KMS-11 (cell line): ENCODE results near the gene PHACTR1.

Source experiments
- H2AFZ ChIP-seq: fragments of 200-600 bp; sonication (generic); 2 replicates; pipeline ENCODE4 v1.6.1; 2016; ENCODE audit warnings: antibody characterized with exemption, mixed run types, low read depth
- H3K27ac ChIP-seq: fragments of 200-600 bp; sonication (generic); 2 replicates; pipeline ENCODE4 v1.6.1; 2016; ENCODE audit warnings: mild to moderate bottlenecking, mixed run types
- H3K27me3 ChIP-seq: fragments of 200-600 bp; sonication (generic); 2 replicates; pipeline ENCODE4 v1.6.1; 2017; ENCODE audit warnings: mild to moderate bottlenecking, low read depth, mixed run types, moderate library complexity; ENCODE audit not compliant: insufficient read depth
- H3K36me3 ChIP-seq: fragments of 200-600 bp; sonication (generic); 2 replicates; pipeline ENCODE4 v1.6.1; 2017; ENCODE audit warnings: mild to moderate bottlenecking, mixed run types; ENCODE audit not compliant: insufficient read depth
- H3K4me1 ChIP-seq: fragments of 200-600 bp; sonication (generic); 2 replicates; pipeline ENCODE4 v1.6.1; 2016; ENCODE audit warnings: mild to moderate bottlenecking, low read depth, mixed run types; ENCODE audit not compliant: poor library complexity, severe bottlenecking
- H3K4me2 ChIP-seq: fragments of 200-600 bp; sonication (generic); 2 replicates; pipeline ENCODE4 v1.7.0; 2016; ENCODE audit warnings: mild to moderate bottlenecking, mixed run types
- H3K4me3 ChIP-seq: fragments of 200-600 bp; sonication (generic); IDR thresholded peaks from 2 replicates; pipeline ENCODE4 v1.6.1; 2017; ENCODE audit warnings: low read depth, low read length, mixed read lengths; ENCODE audit not compliant: insufficient read depth
- H3K79me2 ChIP-seq: fragments of 200-600 bp; sonication (generic); 2 replicates; pipeline ENCODE4 v1.6.1; 2016; ENCODE audit warnings: low read depth, mixed run types; ENCODE audit not compliant: insufficient read depth
- H3K9ac ChIP-seq: fragments of 200-600 bp; sonication (generic); 2 replicates; pipeline ENCODE4 v1.6.1; 2016; ENCODE audit warnings: mild to moderate bottlenecking, mixed run types
- H4K20me1 ChIP-seq: fragments of 200-600 bp; sonication (generic); 2 replicates; pipeline ENCODE4 v1.6.1; 2016; ENCODE audit warnings: mild to moderate bottlenecking, mixed run types; ENCODE audit not compliant: insufficient read depth
- TF ChIP-seq, protein P1 (sequence below): fragments of 200-600 bp; sonication (generic); conservative IDR thresholded peaks from 2 replicates; pipeline ENCODE4 v1.6.1; 2017; ENCODE audit warnings: low read depth, mild to moderate bottlenecking, antibody characterized with exemption, low read length, moderate library complexity, mixed read lengths

Gene PHACTR1

DNA sequence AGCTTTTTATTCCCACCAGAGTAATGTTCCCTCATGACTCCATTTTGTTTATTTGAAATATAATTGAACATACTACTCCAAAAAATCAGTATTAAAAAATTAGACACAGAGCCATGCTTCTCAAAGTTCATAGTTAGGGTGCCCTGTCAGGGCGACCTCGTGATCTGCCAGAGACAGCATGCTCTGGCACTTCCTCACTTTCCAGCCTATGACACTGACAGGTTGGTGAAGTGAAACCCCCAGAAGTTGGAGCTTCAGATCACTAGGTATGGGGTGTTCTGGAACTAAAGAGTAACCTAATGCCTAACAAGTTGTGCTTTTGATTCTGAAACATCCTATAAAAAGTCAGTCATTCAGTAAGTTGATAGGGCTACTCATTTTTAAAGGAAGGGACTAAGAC lies 518.8 kb downstream of the PHACTR1 start:
- Histone ChIP-seq H3K4me1 (no peaks in the 10 kb centered on the region), H3K4me2 (no peak overlapping the region), H3K9ac (no peak overlapping the region), H3K79me2 (no peaks in the 10 kb centered on the region), H3K36me3 (no peaks in the 10 kb centered on the region), H2AFZ (no peak overlapping the region), H3K27me3 (no peaks in the 10 kb centered on the region), H3K4me3 (no peak overlapping the region), H3K27ac (no peak overlapping the region), H4K20me1 (no peaks in the 10 kb centered on the region)
- TF ChIP-seq, protein P1, sequence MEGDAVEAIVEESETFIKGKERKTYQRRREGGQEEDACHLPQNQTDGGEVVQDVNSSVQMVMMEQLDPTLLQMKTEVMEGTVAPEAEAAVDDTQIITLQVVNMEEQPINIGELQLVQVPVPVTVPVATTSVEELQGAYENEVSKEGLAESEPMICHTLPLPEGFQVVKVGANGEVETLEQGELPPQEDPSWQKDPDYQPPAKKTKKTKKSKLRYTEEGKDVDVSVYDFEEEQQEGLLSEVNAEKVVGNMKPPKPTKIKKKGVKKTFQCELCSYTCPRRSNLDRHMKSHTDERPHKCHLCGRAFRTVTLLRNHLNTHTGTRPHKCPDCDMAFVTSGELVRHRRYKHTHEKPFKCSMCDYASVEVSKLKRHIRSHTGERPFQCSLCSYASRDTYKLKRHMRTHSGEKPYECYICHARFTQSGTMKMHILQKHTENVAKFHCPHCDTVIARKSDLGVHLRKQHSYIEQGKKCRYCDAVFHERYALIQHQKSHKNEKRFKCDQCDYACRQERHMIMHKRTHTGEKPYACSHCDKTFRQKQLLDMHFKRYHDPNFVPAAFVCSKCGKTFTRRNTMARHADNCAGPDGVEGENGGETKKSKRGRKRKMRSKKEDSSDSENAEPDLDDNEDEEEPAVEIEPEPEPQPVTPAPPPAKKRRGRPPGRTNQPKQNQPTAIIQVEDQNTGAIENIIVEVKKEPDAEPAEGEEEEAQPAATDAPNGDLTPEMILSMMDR = no peak

DNA sequence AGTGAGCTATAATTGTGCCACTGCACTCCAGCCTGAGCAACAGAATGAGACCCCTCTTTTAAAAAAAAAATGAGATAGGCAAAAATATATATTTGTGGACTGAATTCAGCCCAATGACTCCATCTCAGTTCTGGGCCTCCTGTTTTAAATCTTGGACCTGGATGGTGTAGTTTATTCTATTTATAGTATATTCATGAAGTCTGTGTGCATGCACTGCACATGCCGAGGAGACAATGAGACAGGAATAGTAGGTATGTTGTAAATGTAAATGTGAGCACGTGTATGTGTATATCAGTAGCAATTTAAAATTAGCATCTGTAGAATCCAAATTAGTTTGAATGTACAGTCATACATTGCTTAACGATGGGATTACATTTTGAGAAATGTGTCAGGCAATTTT lies 520.8 kb downstream of the PHACTR1 start:
- TF ChIP-seq, protein P1 = no peak
- no peaks in the 10 kb centered on the region for H4K20me1 ChIP-seq
- no peak overlapping the region for H3K4me2 ChIP-seq
- H3K4me1 ChIP-seq = no peaks in the 10 kb centered on the region
- H3K9ac ChIP-seq = no peak overlapping the region
- H3K27ac ChIP-seq = no peak overlapping the region
- H3K36me3 ChIP-seq = no peaks in the 10 kb centered on the region
- H3K79me2 ChIP-seq = no peaks in the 10 kb centered on the region
- H3K27me3 ChIP-seq = no peaks in the 10 kb centered on the region
- H3K4me3 ChIP-seq = no peak overlapping the region
- no peak overlapping the region for H2AFZ ChIP-seq

GRCh38 chr6:13238017-13238416 lies 521.5 kb downstream of the PHACTR1 start:
- Histone ChIP-seq H3K4me1 (no peaks in the 10 kb centered on the region), H4K20me1 (no peaks in the 10 kb centered on the region), H3K4me2 (no peak overlapping the region), H2AFZ (no peak overlapping the region), H3K27ac (no peak overlapping the region), H3K4me3 (no peak overlapping the region), H3K79me2 (no peaks in the 10 kb centered on the region), H3K9ac (no peak overlapping the region), H3K27me3 (no peaks in the 10 kb centered on the region), H3K36me3 (no peaks in the 10 kb centered on the region)
- TF ChIP-seq, protein P1 = no peak

DNA sequence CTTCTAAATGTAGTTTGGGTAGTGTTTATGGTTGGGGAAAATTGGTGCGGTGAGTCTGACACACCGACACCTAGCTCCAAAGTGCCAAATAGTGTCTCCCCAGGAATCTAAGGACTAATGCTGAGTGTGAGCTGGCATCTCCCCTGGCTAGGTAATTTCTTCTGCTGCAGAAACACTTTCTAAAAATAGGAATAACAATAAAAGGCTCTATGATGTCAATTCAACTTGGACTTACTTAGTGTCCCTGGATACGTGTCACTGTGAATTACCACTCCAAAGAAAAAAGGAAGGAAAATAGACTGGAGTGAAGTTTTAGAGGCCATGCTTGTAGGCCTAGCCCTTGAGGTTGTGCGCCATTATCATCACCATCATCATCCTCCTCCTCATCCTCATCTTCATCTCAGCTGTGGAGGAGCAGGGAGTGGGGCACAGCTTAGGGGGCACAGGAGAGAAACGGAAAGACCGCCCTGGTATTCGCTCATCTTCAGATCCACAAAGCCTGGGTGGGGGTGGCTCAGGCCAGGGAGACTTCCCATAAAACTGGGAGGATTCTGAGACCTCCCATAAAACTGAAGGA lies 522.2 kb downstream of the PHACTR1 start:
- Histone ChIP-seq H3K36me3 (no peaks in the 10 kb centered on the region), H3K27me3 (no peaks in the 10 kb centered on the region), H2AFZ (no peak overlapping the region), H3K9ac (no peak overlapping the region), H3K4me3 (no peak overlapping the region), H3K27ac (no peak overlapping the region), H4K20me1 (no peaks in the 10 kb centered on the region), H3K4me2 (no peak overlapping the region), H3K79me2 (no peaks in the 10 kb centered on the region), H3K4me1 (no peaks in the 10 kb centered on the region)
- TF ChIP-seq, protein P1 = no peak
